Renal cortical epithelial cell (primary cell): ENCODE data around the gene EIF2B5. TPM values are rescaled to one million over a fixed set of nuclear protein-coding genes. Genes with fewer than 3 reads are reported as not detected.
A peak's percentile ranks its signal among the peaks of the same experiment; 100 is the strongest.
"Not testable (repeated sequence)": the region's sequence is repeated elsewhere in the genome, so short reads cannot be mapped to it uniquely, and the experiment has no call there.

Source experiments
- DNase-seq: peaks from one replicate; pipeline ENCODE4 v3.0.0-alpha.2; 2011; ENCODE audit warnings: low read depth
- total RNA-seq: library from RNA; depleted of rRNA; stranded (reverse); fragments of >200 nt; gene quantifications from 2 replicates; pipeline ENCODE4 v1.2.3, GENCODE V29; 2014

Gene EIF2B5
- total RNA-seq, 1 donor from 2014 or later: 43.8 TPM

- DNase-seq: no peak
Observed at GRCh38 chr3:184145751-184146270, 10.7 kb downstream of the EIF2B5 start.

- DNase-seq: no peak
Observed at GRCh38 chr3:184148076-184148475, 12.9 kb downstream of the EIF2B5 start.

GRCh38 chr3:184149123-184149522, 14.0 kb downstream of the EIF2B5 start:
- DNase-seq: no peak

- DNase-seq: not testable (repeated sequence)
Observed at GRCh38 chr3:184149770-184150169, 14.6 kb downstream of the EIF2B5 start.

- DNase-seq: peak; percentile 40
Observed at GRCh38 chr3:184154885-184155643, 19.9 kb downstream of the EIF2B5 start, which contains the start of gene DVL3. Gene DVL3, plus strand, starts transcription at chr3:184155377. Its CDS starts 259 bp downstream, at chr3:184155636.

GRCh38 chr3:184155644-184156521, 20.7 kb downstream of the EIF2B5 start:
- DNase-seq: no peak

- no peak for DNase-seq
Observed at GRCh38 chr3:184156522-184156955, 21.4 kb downstream of the EIF2B5 start.

- DNase-seq: no peak
Observed at GRCh38 chr3:184157206-184157605, 22.0 kb downstream of the EIF2B5 start.

- DNase-seq: no peak
Observed at GRCh38 chr3:184158404-184158803, 23.2 kb downstream of the EIF2B5 start.

- no peak for DNase-seq
Observed at GRCh38 chr3:184160456-184160855, 25.3 kb downstream of the EIF2B5 start.

- DNase-seq: not testable (repeated sequence)
Observed at GRCh38 chr3:184162571-184163070, 27.5 kb downstream of the EIF2B5 start.

- DNase-seq: no peak
Observed at GRCh38 chr3:184164648-184165330, 29.6 kb downstream of the EIF2B5 start.

- no peak for DNase-seq
Observed at GRCh38 chr3:184165543-184165942, 30.4 kb downstream of the EIF2B5 start.

- no peak for DNase-seq
Observed at GRCh38 chr3:184166671-184167070, 31.5 kb downstream of the EIF2B5 start.

- DNase-seq: no peak
Observed at GRCh38 chr3:184167786-184168185, 32.6 kb downstream of the EIF2B5 start.

GRCh38 chr3:184168363-184169120, 33.4 kb downstream of the EIF2B5 start:
- no peak for DNase-seq

GRCh38 chr3:184169896-184170875, 35.0 kb downstream of the EIF2B5 start:
- DNase-seq: no peak

- peak; percentile 79 for DNase-seq
Observed at GRCh38 chr3:184171562-184171961, 36.4 kb downstream of the EIF2B5 start.

GRCh38 chr3:184172681-184173373, 37.7 kb downstream of the EIF2B5 start:
- peak; percentile 33 for DNase-seq
